ENCODE data around the gene MAST3. TPM values are rescaled to one million over a fixed set of nuclear protein-coding genes. Genes with fewer than 3 reads are reported as not detected.

MAST3 gene
- total RNA-seq, 1 experiment from 2014 or later: 2.6 TPM

GRCh38 chr19:18157465-18158063 lies 60.0 kb downstream of the MAST3 start:
- no peak for DNase-seq (ENCODE audit: low read depth)

- DNase-seq (ENCODE audit: low read depth): no peak
Observed at GRCh38 chr19:18158467-18158866, 60.9 kb downstream of the MAST3 start.

- DNase-seq (ENCODE audit: low read depth): peak; percentile 33
Observed at GRCh38 chr19:18159059-18159616, 61.6 kb downstream of the MAST3 start.

DNA sequence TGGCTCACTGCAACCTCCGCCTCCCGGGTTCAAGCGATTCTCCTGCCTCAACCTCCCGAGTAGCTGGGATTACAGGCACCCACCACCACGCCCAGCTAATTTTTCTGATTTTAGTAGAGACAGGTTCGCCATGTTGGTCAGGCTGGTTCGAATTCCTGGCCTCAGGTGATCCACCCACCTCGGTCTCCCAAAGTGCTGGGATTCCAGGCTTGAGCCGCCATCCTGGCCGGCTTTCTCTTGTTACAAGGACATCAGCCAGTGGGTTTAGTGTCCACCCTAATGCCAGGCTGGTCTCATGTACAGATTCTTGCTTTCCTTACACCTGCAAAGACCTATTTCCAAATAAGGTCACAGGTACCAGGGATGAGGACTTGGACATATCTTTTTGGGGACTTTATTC lies 62.2 kb downstream of the MAST3 start:
- no peak for DNase-seq (ENCODE audit: low read depth)

DNA sequence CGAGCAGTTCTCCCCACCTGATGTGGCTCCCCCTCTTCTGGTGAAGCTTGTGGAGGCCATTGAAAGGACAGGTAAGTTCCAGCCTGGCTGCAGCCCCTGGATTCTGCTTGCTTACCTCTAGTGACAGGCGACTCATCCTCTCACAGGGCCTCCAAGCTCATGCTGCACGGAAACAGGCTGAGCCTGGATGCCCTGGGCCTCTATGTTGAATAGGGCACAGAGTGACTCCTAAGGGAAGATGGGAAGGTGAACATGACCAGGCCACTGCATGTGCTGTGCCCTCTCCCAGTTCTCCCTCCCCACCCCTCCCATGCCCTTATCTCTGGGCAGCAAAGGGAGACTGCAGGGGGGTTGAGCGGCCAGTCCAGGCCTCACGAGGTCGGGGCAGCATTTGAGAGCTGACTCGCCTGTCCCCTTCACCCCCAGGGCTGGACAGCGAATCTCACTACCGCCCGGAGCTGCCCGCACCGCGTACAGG lies 63.0 kb downstream of the MAST3 start:
- no peak for DNase-seq (ENCODE audit: low read depth)

DNA sequence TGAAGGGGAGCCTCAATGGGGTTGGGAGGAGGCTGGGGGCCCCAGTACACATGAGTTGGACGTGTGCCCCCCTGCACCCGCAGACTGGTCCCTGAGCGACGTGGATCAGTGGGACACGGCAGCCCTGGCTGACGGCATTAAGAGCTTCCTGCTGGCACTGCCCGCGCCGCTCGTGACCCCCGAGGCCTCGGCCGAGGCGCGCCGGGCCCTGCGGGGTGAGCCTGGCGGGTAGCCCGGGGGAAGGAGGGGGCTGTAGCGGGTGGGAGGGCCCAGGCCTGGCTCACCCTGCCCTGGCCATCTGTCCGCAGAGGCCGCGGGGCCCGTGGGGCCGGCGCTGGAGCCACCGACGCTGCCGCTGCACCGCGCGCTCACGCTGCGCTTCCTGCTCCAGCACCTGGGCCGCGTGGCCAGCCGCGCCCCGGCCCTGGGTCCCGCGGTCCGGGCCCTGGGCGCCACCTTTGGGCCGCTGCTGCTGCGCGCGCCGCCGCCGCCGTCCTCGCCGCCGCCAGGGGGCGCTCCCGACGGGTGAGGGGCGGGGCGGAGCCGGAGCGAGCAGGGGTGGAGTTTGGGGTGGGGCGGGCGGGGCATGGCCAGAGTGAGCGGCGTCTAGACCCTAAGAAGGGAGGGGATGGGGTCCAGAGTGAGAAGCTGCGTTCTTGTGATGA lies 63.5 kb downstream of the MAST3 start:
- peak; percentile 53 for DNase-seq (ENCODE audit: low read depth)

DNA sequence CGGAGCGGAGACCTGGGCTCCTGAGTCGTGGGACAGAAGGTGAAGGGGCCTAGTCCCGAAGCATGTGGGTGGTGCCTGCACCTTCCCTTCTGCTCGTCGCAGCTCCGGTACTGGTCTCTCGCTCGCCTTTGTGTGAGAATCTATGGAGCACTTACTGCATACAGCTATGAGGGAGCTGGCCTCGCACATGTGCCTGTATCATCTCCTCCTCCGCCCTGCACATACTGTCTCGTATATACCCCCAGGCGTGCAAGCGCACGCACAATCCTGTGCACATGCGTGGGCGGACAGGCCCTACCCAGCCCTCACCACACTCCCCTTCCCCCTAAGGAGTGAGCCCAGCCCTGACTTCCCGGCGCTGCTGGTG lies 64.0 kb downstream of the MAST3 start:
- DNase-seq (ENCODE audit: low read depth): no peak

DNA sequence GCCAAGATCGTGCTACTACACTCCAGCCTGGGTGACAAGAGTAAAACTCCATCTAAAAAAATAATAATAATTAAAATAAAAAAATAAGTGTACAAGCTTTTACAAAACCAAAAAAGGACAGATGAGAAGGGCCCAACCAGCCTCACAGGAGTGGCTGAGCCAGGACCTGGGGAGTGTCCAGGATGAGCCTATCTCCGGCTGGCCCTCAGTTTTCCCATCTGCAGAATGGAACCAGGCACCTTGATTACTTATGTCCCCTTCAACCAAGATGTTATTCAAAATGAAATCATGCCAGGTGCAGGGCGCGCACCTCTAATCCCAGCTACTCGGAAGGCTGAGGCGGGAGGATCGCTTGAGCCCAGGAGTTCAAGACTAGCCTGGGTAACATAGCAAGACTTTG lies 66.5 kb downstream of the MAST3 start:
- no peak for DNase-seq (ENCODE audit: low read depth)

DNA sequence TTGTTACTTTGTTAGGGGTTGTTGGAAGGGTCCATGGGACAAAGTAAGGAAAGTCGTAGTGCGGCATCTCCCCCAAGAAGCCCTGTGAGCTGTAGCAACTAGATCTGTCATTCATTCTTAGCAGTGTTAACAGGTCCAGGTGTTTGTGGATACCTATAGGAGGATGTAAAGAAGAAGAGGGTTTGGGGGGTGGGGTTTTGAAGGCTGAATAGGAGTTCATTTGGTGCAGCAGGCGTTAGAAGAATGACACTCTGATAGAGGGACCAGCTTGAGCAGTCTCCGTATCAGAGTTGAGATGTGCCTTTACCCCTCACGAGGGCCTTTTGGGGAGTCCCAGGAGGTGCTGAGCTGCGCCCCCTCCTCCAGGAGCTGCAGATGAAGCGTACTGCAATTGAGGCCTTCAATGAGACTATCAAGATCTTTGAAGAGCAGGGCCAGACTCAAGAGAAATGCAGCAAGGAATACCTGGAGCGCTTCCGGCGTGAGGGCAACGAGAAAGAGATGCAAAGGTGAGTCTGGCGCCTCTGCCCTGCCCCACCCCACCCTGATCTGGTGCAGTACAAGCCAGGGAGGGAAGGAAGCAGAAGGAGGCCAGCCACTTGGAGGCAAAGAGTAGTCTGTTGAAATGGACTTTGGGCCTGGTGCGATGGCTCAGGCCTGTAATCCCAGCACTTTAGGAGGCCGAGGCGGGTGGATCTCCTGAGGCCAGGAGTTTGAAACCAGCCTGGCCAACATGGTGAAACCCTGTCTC lies 68.4 kb downstream of the MAST3 start:
- no peak for DNase-seq (ENCODE audit: low read depth)

- no peak for DNase-seq (ENCODE audit: low read depth)
Observed at GRCh38 chr19:18167011-18167410, 69.4 kb downstream of the MAST3 start.

GRCh38 chr19:18167975-18168645 lies 70.5 kb downstream of the MAST3 start:
- peak; percentile 31 for DNase-seq (ENCODE audit: low read depth)

DNA sequence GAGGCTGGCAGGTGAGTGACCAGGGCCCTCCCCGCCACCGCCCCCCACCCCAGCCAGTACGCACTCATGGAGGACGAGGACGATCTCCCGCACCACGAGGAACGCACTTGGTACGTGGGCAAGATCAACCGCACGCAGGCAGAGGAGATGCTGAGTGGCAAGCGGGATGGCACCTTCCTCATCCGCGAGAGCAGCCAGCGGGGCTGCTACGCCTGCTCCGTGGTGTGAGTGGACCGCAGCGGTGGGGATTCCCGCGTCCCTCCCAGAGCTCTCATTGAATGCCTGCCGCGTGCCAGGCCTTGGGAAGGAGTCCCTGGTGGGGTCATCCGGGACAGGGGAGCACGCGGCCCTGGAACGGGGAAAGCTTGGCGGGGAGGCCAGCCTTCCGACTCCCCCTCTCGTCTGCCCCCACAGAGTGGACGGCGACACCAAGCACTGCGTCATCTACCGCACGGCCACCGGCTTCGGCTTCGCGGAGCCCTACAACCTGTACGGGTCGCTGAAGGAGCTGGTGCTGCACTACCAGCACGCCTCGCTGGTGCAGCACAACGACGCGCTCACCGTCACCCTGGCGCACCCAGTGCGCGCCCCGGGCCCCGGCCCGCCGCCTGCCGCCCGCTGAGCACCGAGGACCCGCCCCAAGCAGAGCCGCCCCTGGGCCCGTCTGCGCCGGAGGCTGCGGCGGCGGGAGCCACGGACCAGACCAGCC lies 71.2 kb downstream of the MAST3 start:
- no peak for DNase-seq (ENCODE audit: low read depth)

- DNase-seq (ENCODE audit: low read depth): no peak
Observed at GRCh38 chr19:18170714-18171255, 73.2 kb downstream of the MAST3 start.

DNA sequence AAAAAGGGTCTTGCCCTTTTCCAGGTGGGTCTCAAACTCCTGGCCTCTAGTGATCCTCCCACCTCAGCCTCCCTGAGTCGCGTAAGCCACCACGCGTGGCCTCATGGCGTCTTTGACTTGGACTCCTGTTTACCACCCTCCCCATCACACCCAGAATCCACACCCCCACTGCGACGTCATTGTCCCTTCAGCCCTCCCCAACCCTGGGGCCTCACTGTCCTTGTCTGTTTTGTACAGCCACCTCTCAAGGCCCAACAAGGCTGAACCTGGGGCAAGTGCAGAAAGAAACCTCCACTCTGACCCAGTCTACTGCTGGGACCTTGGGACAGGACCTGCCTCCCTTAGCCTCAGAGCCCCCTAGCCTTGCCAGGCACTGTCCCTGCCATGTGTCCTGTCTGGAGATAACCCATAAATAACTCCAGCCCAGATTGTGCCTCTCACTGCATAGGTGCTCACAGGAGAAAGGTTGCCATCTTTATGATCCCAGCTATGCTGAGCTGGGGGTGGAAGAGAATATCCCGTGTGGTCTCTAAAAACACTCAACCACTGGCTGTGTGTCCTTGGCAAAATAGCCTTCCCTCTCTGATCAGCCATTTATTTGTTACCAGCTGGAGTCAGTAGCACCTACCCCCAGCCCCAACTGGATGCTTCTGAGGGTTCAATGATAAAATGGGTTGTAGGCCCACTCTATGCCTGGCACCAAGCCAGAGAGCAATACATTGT lies 74.2 kb downstream of the MAST3 start:
- no peak for DNase-seq (ENCODE audit: low read depth)

DNA sequence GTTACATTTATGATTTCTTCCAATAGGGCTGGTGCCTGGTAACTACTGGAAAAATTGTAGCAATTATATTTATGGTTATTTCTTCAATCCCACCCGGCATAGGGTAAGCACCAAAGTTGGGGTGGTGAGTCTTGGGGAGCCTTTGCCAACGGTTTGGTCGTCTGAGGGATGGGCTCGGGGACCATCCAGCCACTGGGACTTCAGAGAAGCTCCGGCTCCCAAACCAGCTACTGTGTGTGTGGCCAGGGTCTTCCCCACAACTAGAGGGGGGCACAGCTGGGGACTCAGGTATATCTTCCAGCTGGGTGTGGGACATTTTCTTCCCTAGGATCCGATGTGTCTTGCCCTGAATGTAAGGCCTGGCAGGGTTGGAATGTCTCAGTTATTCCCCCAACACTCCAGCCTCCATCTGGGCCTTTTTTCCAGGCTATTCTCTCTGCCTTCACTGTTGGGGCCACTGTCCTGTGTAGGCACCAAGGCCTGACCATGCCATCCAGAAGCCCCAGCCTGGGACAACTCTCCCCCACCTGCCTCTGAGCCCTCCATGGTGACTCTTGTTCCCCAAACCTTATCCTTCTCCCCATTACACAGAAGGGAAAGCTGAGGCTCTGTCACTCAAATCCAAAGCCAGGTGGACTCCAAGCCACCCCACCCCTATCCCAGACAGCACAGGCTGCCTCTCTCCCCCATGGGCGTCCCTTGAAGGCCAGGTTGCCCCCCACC lies 74.9 kb downstream of the MAST3 start:
- no peak for DNase-seq (ENCODE audit: low read depth)

GRCh38 chr19:18173054-18173571 lies 75.5 kb downstream of the MAST3 start:
- DNase-seq (ENCODE audit: low read depth): no peak

DNA sequence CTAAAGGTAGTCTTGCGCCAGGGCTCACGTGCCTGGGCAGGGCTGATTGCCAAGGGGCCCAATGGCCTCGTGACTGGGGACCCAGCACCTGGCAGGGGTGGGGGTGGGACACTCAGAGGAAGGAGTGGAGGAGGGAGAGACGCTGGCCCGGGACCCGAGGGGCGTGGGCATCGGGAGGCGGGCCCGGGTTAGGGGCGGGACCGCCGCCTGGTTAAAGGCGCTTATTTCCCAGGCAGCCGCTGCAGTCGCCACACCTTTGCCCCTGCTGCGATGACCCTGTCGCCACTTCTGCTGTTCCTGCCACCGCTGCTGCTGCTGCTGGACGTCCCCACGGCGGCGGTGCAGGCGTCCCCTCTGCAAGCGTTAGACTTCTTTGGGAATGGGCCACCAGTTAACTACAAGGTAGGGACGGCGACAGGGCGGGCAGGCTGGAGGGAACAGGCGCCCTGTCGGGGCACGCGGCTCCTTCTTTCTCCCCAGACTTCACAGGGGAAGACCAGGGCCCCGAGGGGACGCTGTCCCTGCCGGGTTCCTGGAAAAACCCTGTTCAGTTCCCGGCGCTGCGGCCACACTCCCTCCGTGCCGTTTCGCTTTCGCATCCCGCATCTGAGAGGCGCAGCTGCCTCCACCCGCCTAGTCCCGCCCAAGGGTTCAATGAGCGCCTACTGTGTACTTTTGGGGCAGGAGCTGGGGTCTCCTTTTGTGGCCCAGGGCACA lies 76.2 kb downstream of the MAST3 start, which contains the start of gene IFI30:
IFI30 (plus strand) TSS at position 242 of the 717 bp plus-strand sequence; CDS start at position 271, 29 bp downstream.
- peak; percentile 52 for DNase-seq (ENCODE audit: low read depth)

GRCh38 chr19:18174983-18175382 lies 77.4 kb downstream of the MAST3 start:
- DNase-seq (ENCODE audit: low read depth): no peak
